HEK293T (cell line): Measurements from ENCODE around the gene TM9SF4.

ENCODE experiments used
- CTCF ChIA-PET: fragments of 350-600 bp; formaldehyde crosslinking; extraction: SDS; loops from one replicate; lab custom pipeline; 2021; ENCODE audit warnings: antibody characterized with exemption, inconsistent platforms; lab: Yijun Ruan, JAX
- POLR2A ChIA-PET: fragments of 350-600 bp; formaldehyde crosslinking; extraction: SDS; loops from one replicate; lab custom pipeline; 2020; ENCODE audit warnings: antibody characterized with exemption, inconsistent platforms; lab: Yijun Ruan, JAX
- DNase-seq: peaks from one replicate; pipeline ENCODE4 v3.0.0; 2012; ENCODE audit warnings: mixed read lengths; ENCODE audit errors: extremely low spot score
- ARNT ChIP-seq: fragments of 450-650 bp; IDR thresholded peaks from 2 replicates; pipeline ENCODE4 v1.6.1; 2017; ENCODE audit warnings: mild to moderate bottlenecking
- BHLHE40 ChIP-seq: fragments of 450-650 bp; IDR thresholded peaks from 2 replicates; pipeline ENCODE4 v1.6.1; 2016; ENCODE audit warnings: mild to moderate bottlenecking, moderate library complexity, borderline replicate concordance
- CTBP1 ChIP-seq: fragments of 450-650 bp; IDR thresholded peaks from 2 replicates; pipeline ENCODE4 v1.6.1; 2016; ENCODE audit warnings: borderline replicate concordance
- ELF4 ChIP-seq: fragments of 450-650 bp; IDR thresholded peaks from 2 replicates; pipeline ENCODE4 v1.6.1; 2017; ENCODE audit warnings: antibody characterized with exemption
- FOXA1 ChIP-seq: fragments of 450-650 bp; IDR thresholded peaks from 2 replicates; pipeline ENCODE4 v1.6.1; 2016; ENCODE audit warnings: mild to moderate bottlenecking
- FOXK2 ChIP-seq: fragments of 450-650 bp; IDR thresholded peaks from 2 replicates; pipeline ENCODE4 v1.6.1; 2016; ENCODE audit warnings: mild to moderate bottlenecking
- FOXM1 ChIP-seq: fragments of 450-650 bp; IDR thresholded peaks from 2 replicates; pipeline ENCODE4 v1.6.1; 2017; ENCODE audit warnings: mild to moderate bottlenecking, borderline replicate concordance
- HDGF ChIP-seq: fragments of 450-650 bp; IDR thresholded peaks from 2 replicates; pipeline ENCODE4 v1.6.1; 2017; ENCODE audit warnings: antibody characterized with exemption, borderline replicate concordance
- L3MBTL2 ChIP-seq: fragments of 450-650 bp; conservative IDR thresholded peaks from 2 replicates; pipeline ENCODE4 v1.6.1; 2016; ENCODE audit warnings: mild to moderate bottlenecking
- LEF1 ChIP-seq: fragments of 450-650 bp; IDR thresholded peaks from 2 replicates; pipeline ENCODE4 v1.6.1; 2017; ENCODE audit warnings: mild to moderate bottlenecking, borderline replicate concordance
- NFRKB ChIP-seq: fragments of 450-650 bp; IDR thresholded peaks from 2 replicates; pipeline ENCODE4 v1.6.1; 2016; ENCODE audit warnings: mild to moderate bottlenecking, moderate library complexity
- PKNOX1 ChIP-seq: fragments of 450-650 bp; IDR thresholded peaks from 2 replicates; pipeline ENCODE4 v1.6.1; 2016
- SP1 ChIP-seq: fragments of 450-650 bp; IDR thresholded peaks from 2 replicates; pipeline ENCODE4 v1.6.1; 2017
- SUZ12 ChIP-seq: fragments of 450-650 bp; IDR thresholded peaks from 2 replicates; pipeline ENCODE4 v1.6.1; 2016; ENCODE audit warnings: mild to moderate bottlenecking
- TARDBP ChIP-seq: fragments of 450-650 bp; IDR thresholded peaks from 2 replicates; pipeline ENCODE4 v1.6.1; 2016
- ZNF384 ChIP-seq: fragments of 450-650 bp; IDR thresholded peaks from 2 replicates; pipeline ENCODE4 v1.6.1; 2016

TM9SF4 gene

GRCh38 chr20:32206760-32207625 lies 97.5 kb downstream of the TM9SF4 start:
- DNase-seq, result peak; percentile 18

GRCh38 chr20:32207626-32208498 lies 98.3 kb downstream of the TM9SF4 start, which contains the start of the genes PLAGL2 and POFUT1:
TSS of gene PLAGL2 (minus strand) at chr20:32207743. CDS start at chr20:32202178, 5,565 bp downstream.
TSS of gene POFUT1 (plus strand) at chr20:32207880. CDS start at chr20:32207942, 62 bp downstream.
- ChIA-PET POLR2A (no interaction called here), CTCF (no interaction called here)
- no peak for TF ChIP-seq L3MBTL2
- no peak for TF ChIP-seq NFRKB
- peak; percentile 15; the same call in 1 of the 2 replicates for TF ChIP-seq LEF1
- no peak for TF ChIP-seq SP1
- TF ChIP-seq FOXK2, result no peak
- no peak for TF ChIP-seq HDGF
- TF ChIP-seq ELF4, result peak; percentile 39; the same call in 1 of the 2 replicates
- TF ChIP-seq PKNOX1, result no peak
- TF ChIP-seq TARDBP, result no peak
- TF ChIP-seq FOXM1, result peak; percentile 10; the same call in 1 of the 2 replicates
- TF ChIP-seq CTBP1, result no peak
- TF ChIP-seq FOXA1, result no peak
- TF ChIP-seq SUZ12, result no peak
- peak; percentile 56; the same call in 1 of the 2 replicates for TF ChIP-seq ARNT
- TF ChIP-seq BHLHE40, result no peak
- no peak for TF ChIP-seq ZNF384
- DNase-seq, result peak; percentile 99

More at GRCh38 chr20:32206760-32207625, 97.5 kb downstream of the TM9SF4 start:
- ChIA-PET CTCF (no interaction called here), POLR2A (no interaction called here)
- TF ChIP-seq LEF1 (no peak), ARNT (no peak)

GRCh38 chr20:32208499-32209154 lies 99.1 kb downstream of the TM9SF4 start:
- ChIA-PET CTCF (no interaction called here), POLR2A (interaction anchor here (1.3 kb wide), 1 partner anchor 149 kb away, joined by 3 read pairs; no protein-coding TSS in a partner anchor)
- TF ChIP-seq ZNF384 (peak; percentile 81), HDGF (no peak), FOXM1 (no peak)
- DNase-seq, result no peak

- DNase-seq, result no peak
- ChIA-PET CTCF (no interaction called here), POLR2A (interaction anchor here (1.3 kb wide), 1 partner anchor 147 kb away, joined by 3 read pairs; no protein-coding TSS in a partner anchor)
- TF ChIP-seq ELF4, result no peak
- TF ChIP-seq ARNT, result no peak
- TF ChIP-seq L3MBTL2, result no peak
- TF ChIP-seq NFRKB, result no peak
- TF ChIP-seq SP1, result no peak
- TF ChIP-seq PKNOX1, result no peak
- no peak for TF ChIP-seq HDGF
- no peak for TF ChIP-seq LEF1
- TF ChIP-seq SUZ12, result no peak
- TF ChIP-seq CTBP1, result no peak
- TF ChIP-seq FOXK2, result no peak
- no peak for TF ChIP-seq TARDBP
- TF ChIP-seq FOXA1, result no peak
Observed at GRCh38 chr20:32209850-32210605, 100.5 kb downstream of the TM9SF4 start.

- TF ChIP-seq CTBP1, result no peak
- no peak for TF ChIP-seq HDGF
- no peak for TF ChIP-seq FOXK2
- TF ChIP-seq ARNT, result no peak
- TF ChIP-seq ELF4, result no peak
- TF ChIP-seq ZNF384, result no peak
- TF ChIP-seq TARDBP, result no peak
- no peak for TF ChIP-seq FOXM1
- TF ChIP-seq BHLHE40, result no peak
- TF ChIP-seq NFRKB, result no peak
- no peak for TF ChIP-seq FOXA1
- TF ChIP-seq L3MBTL2, result no peak
- TF ChIP-seq SUZ12, result no peak
- TF ChIP-seq LEF1, result no peak
- TF ChIP-seq PKNOX1, result no peak
- TF ChIP-seq SP1, result no peak
- CTCF ChIA-PET, result no interaction called here
- POLR2A ChIA-PET, result interaction anchor here (1.5 kb wide), 1 partner anchor 9 kb away, joined by 4 read pairs; no protein-coding TSS in a partner anchor
- DNase-seq, result no peak
Observed at GRCh38 chr20:32213870-32214269, 104.4 kb downstream of the TM9SF4 start.
